Omental fat pad (tissue), 4 donors: ENCODE results near the gene CASKIN2. TPM values are rescaled to one million over a fixed set of nuclear protein-coding genes. Genes with fewer than 3 reads are reported as not detected.

Experiments used
- ATAC-seq: fragments of 150-250 bp; one replicate; pipeline ENCODE4 v1.9.1; 2016; ENCODE audit warnings: mild to moderate bottlenecking, moderate library complexity; ENCODE audit not compliant: low FRiP score
- DNase-seq: peaks from one replicate; pipeline ENCODE4 v3.0.0-alpha.2; 2019; ENCODE audit warnings: low spot score
- total RNA-seq, 4 donors: library from RNA; depleted of rRNA; stranded (reverse); fragments of >200 nt; gene quantifications; one replicate each; pipeline ENCODE4 v1.1.0, GENCODE V29; 2016
- TF ChIP-seq, protein P1 (sequence below), 3 donors: fragments of 450-650 bp; IDR thresholded peaks; one replicate each; pipeline ENCODE4 v1.5.1; 2016 to 2017; ENCODE audit warnings: antibody characterized with exemption in 3 of 3, mild to moderate bottlenecking in 3 of 3, moderate library complexity in 2 of 3

Gene CASKIN2
- total RNA-seq, 4 donors from 2014 or later = 6.7 to 61.5 (median 23.9) TPM

DNA sequence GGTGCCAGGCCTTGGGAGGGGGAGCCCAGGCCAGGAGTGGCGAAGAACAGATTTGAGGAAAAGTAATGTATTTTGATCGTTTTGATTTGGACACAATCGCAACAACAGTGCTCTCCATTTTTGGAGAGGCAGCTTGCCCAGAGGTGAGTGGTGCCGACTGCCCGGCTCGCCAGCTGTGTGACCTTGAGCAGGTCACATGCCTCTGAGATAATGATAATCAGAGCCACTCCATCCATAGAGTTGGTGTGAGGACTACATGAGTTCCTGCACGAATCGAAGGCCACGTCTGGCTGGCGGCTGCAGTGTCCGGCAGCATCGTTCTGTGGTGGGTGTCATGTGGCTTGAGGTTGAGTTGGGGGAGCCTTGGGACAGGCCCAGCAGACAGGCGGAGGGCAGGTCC is 30.8 kb upstream of the CASKIN2 start:
- DNase-seq (no peak), ATAC-seq (no peak)

DNA sequence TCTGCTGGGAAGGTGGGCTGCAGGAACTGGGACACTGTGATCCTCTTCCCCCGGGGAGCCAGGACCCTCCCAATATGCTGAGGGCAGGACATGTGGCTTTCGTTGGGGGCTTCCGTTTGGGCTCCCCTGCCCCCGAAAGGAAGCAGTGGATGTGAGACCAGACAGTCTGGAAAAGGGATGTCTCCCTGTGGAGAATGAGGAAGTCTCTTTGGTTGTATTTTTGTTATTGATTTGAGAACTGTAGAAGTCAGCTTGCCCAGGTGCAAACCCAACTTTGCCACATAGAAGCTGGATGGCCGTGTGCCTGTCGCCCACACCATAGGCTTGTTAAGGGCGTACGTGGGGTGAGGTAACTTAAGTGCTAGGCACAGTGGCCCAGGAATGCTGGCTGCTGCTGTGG is 28.9 kb upstream of the CASKIN2 start:
- ATAC-seq (no peak), DNase-seq (no peak)
- TF ChIP-seq, protein P1, sequence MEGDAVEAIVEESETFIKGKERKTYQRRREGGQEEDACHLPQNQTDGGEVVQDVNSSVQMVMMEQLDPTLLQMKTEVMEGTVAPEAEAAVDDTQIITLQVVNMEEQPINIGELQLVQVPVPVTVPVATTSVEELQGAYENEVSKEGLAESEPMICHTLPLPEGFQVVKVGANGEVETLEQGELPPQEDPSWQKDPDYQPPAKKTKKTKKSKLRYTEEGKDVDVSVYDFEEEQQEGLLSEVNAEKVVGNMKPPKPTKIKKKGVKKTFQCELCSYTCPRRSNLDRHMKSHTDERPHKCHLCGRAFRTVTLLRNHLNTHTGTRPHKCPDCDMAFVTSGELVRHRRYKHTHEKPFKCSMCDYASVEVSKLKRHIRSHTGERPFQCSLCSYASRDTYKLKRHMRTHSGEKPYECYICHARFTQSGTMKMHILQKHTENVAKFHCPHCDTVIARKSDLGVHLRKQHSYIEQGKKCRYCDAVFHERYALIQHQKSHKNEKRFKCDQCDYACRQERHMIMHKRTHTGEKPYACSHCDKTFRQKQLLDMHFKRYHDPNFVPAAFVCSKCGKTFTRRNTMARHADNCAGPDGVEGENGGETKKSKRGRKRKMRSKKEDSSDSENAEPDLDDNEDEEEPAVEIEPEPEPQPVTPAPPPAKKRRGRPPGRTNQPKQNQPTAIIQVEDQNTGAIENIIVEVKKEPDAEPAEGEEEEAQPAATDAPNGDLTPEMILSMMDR (IDR thresholded peaks at IDR 0.05) = no peak

More for the DNA sequence above, 30.8 kb upstream of the CASKIN2 start:
- TF ChIP-seq, protein P1 (IDR thresholded peaks at IDR 0.05) = no peak

DNA sequence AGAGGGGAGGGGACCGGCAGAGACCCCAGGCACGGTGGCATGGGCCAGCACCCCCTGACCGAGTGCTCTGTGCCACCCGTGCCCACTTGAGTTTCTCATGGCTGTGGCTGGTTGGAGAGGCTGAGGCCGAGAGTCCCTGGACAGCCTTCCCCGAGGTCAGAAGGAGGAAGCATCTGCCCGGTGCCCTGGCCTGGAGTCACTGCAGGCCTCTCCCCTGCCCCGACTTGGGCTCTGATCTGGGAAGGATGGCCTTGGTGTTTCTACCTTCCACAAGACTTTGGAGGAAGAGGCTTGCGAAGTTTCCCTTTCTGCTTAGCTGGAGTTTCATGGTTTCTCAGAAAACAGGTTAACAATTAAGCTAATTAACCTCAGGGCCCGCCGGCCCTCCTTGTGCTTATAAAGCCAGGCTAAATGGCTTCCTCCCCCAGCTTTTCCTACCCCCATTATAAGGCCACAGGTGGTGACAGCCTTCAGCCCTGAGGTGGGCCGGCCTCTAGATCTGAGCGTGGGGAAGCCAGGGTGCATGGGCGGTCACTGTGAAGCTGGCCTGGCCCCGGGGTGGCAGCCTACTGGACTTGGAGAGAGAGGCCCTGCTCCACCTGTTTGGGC is 27.5 kb upstream of the CASKIN2 start:
- DNase-seq (no peak), ATAC-seq (no peak)
- TF ChIP-seq, protein P1 (IDR thresholded peaks at IDR 0.05) = no peak

DNA sequence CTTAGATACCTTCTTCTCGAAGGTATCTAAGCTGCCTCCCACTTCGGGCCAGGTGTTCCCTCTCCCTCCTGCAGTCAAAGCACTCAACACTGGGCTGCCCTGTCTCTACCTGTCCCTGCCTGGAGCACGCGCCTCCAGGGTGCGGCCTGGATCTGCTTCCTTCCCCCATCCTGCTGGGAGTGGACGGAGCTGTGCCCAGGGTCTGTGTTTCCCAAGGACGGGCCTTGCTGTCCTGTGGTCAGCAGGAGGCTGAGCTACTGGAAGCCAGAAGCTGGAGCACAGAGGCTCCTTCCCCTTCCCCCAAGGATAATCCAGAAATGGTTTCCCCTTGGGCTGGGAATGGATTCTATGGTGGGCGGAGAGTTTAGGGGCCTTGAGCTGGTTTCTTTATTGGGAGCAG is 26.9 kb upstream of the CASKIN2 start:
- DNase-seq (no peak), ATAC-seq (no peak)
- TF ChIP-seq, protein P1 (IDR thresholded peaks at IDR 0.05) = no peak

DNA sequence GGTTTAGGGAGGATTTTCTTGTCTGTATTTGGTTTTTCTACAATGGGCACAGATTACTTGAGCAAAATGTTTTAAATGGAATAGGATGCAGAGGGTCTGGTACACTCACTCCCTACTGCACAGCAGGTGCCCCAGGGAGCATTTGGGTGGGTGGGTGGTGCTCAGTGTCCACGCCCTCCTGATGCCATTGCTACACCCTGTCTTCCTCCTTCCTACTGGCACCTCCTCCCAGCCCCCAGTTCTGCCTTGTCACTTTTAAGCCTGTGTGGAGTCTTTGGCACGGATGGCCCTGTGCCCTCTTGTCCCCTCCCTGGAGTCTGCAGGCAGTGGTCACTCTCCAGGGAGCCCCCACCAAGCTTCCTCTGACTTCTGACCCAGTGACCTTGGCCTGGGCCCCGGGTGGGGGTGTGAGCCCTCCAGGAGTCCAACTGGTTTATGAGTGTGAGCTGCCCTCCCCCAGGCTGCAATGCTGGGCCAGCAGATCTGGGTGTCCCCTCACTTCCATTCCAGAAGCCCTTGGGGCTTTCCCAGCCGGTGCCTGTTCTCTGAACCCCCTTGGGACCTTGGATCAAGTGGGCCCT is 25.7 kb upstream of the CASKIN2 start:
- DNase-seq (no peak), ATAC-seq (no peak)
- TF ChIP-seq, protein P1 (IDR thresholded peaks at IDR 0.05) = no peak

DNA sequence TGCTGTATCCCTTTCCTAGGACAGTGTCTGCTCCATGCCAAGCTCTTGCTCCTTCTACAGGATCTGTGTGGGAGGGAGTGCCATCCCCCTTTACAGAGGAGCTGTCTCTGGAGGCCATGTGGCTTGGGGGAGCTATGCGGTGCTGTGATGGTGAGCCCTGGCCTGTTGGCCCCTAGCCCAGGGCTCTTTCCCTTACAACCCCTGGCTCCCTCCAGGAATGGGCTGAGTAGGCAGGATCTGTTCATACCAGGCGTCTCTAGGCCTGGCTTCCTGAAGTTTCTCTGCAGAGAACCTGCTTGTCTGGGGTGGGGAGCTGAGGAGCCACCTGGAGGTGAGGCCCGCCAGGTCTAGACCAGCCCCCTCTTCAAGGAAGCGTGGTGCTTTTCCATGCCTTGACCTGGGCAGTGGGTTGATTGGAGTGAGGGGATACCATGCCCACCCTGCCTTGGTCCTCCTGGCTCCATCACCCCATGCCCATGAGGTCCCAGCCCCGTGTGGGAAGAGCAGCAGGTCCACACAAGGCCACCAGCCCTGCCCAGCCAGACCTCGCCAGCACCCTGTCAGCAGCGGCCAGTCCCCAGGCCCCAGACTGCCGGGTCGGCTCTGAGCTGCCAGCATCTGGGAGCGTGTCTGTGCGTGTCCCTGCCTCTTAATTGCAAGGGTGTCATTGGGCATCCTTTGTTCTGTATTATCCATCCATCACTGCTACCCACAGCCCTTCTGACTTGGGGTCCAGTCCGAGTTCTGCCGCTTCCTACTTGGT is 24.8 kb upstream of the CASKIN2 start:
- ATAC-seq (no peak), DNase-seq (no peak)
- TF ChIP-seq, protein P1 (IDR thresholded peaks at IDR 0.05) = no peak
